HG03521 (cell line): ENCODE results near the gene CD300A.
A peak's percentile ranks its signal among the peaks of the same experiment; 100 is the strongest.

Source experiments
- ATAC-seq: cut with Tn5 transposase; IDR thresholded peaks from one replicate; pipeline ENCODE4 v1.9.1; 2021; ENCODE audit warnings: mild to moderate bottlenecking, moderate library complexity; ENCODE audit not compliant: unreplicated experiment

Gene CD300A

DNA sequence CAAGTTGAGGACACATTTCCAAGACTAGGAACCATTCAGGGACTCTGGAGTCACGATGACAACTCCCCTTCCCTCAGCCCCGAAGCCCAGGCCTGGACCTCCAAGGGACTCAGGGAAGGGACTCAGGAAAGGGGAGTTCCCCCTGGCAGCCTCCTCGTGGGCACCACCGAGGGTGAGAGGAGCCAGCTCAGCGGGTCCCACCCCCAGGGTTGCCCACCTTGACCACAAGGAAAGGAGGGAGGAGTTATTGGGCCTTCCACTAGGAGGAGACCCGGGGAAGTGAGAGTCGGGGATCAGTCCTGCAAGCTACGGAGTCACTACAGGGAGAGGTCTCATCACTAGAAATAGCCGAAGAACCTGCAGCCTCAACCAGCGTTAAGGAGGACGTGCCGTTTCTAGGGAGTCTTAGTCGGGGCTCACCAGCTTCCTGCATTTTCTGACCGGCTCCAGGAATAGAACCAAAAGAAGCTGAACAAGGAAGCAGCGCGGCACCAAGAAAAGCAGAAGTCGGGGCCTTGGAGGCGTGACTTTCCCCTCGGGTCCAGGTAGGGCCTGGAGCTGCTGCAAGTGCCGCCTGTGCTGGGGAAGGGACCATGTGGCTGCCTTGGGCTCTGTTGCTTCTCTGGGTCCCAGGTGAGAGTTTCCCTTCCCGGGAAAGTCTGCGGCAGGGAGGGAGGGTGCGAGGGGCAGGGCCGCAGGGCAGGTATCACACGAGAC is at the start of gene CD300A:
Gene CD300A, plus strand, starts transcription at position 524 of the 717 bp plus-strand sequence. Its CDS starts 70 bp downstream, at position 594.
- ATAC-seq = no peak

DNA sequence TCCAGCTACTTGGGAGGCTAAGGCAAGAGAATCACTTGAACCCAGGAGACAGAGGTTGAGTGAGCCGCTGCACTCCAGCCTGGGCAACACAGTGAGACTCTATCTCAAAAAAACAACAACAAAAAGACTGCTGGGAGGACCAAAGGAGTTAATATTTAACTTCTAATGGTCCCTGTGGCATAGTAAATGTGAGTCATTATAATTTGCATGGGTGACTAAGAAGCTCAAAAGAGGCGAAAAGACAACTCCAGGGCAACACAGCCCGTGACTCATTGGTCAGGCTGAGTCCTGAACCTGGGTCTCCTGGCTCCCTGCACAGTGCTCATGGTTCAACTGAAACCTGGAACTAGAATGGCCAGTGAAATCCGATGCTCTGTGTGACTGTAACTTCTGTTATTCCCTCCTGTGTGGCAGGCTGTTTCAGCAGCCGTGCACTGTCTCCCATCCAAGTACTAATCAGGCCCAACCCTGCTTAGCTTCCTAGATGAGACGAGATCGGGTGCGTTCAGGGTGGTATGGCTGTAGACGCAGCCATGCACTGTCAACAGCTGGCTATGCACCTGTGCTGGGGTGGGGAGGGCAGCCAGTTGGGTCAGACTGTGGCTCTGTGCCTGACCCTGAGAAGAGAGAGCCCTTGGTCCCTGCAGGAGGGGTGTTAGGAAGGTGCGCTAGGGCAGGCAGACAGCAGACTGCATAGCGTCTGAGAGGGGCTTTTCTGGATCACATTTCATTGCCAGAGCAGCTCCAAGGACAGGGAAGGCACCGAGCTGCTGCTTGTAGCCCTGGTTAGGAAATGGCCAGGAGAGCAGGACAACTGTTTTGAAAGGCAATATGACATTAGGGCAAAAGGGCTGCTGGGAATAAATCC is 49.0 kb upstream of the CD300A start:
- peak; percentile 62 for ATAC-seq

DNA sequence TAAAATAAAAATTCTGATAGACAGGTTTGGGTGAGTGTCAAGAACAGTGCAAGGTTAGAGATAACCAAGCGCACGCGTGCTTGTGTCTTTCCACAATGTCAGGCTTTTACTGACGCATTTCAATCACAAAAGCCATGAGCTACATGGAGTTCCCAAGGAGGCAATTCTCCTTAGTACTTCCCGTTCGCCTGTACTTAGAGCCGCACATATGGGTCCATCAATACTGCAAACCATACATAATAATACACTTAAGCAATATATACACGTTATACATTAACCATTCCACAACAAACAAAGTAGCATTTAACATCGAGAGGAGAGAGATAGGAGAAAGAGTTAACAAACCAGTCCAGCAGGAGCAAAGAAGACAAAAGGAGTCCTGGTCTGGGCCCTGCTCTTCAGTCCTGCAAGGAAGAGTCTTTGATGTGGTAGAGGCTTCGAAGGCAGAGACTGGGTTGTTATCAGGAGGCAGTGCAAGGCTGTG is 46.5 kb upstream of the CD300A start:
- no peak for ATAC-seq

DNA sequence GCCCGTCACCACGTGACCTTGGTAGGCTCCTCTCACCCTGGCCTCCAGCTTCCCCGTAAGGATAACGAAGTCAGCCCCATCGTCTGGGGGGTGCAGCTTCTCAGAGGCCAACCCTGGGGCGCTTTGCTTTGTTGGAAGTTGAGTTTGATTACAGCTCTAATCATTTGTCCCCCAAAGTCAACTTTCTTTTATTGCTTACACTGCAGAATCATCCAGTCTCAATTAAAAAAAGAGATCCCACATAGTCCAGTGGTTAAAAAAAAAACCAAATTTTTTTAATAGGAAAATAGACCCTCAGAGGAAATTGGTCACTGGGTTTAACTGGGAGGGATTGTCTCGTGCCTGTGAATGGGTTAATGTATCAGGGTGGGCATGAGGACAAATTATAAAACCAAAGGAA is 42.3 kb upstream of the CD300A start:
- ATAC-seq = no peak

DNA sequence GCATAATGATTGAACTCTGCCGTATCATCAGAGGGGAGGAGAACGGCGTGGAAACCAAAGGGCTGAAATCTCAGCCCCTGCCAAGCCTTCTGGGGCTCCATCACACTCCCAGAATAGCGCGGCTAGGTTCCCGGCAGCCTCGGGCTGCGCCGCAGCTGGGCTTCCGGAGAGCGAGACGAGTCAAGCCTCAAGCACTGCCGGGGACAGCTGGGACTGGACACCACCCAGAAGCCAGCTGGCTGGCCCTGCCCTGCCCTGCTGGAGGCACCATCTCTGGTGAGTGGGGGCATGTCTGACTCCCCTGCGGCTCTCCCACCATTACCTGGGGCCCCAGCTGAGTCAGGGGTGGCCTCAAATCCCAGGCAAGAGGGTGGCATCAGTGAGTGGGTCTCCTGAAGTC is 41.8 kb upstream of the CD300A start:
- ATAC-seq = no peak

DNA sequence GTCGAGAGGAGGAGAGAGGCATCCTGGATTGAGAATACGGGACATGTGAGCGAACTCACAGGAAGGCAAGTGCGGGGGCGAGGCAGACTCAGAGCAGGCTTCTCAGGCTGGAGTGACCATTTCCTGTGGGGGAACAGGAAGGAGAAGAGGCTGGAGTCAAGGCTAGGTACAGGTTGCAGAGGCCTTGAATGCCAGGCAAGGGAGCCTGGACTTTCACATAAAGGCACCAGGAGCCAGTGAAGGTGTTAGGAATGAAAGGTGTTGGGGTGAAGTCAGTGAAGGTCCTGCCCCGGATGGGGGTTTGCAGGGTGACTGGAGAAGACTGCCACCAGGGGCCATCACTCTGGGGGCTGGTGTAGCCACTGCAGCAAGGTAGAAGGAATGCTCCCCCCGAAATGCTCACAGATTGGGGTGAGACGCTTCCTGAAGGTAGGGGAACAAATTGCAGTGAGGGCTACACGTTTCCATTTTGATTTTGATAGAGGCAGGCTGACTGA is 39.8 kb upstream of the CD300A start:
- ATAC-seq = no peak

DNA sequence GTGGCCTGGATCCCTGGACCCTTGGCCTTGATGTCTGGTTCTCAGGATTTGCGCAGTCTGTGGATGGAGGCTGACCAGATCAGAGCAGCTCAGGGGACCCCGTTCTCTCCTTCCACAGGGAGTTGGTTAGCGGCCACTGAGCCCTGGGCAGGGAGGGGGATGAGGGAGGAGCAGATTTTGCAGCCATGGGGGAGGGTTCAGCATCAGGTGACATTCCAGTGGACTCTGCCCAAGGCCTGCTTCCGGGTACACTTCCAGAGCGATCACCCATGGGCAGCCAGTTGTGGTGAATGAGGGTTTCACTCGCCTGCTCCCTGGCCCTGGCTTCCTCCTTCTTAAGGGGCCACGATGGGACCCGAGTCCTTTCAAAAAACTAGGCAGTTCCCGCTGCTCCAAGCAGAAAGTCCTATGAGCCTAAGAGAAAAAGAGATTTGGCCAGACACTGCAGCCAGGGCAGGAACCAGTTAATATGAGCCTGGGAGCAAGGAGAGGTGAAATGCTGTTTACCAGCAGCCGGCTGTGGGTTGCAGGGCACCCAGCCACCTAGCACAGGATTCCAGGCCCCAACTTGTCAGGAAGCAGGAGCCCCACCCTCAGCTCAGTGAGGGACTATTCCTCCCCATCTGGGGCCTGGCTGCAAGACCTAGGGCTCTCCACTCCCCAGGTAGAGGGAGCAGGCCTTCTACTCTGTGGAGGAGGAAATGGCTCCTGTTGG is 39.2 kb upstream of the CD300A start:
- no peak for ATAC-seq

DNA sequence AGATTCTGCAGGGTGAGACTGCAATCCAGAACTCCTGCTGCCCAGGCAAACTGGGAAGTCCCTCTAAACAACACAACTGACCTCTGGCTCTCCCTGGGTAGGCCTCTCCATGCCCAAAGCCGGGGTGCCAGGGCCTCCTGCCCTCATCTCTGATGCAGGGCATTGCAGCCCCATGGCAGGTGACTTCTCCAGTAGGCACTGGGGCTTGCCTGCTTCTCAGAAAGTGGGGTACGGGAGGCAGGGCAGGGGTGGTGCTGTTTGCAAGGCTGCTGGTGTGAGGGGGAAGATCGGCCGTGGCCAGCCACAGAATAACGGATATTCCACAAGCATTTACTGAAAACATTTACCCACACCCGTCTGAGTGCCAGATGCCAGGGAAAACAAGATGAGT is 38.7 kb upstream of the CD300A start:
- no peak for ATAC-seq

DNA sequence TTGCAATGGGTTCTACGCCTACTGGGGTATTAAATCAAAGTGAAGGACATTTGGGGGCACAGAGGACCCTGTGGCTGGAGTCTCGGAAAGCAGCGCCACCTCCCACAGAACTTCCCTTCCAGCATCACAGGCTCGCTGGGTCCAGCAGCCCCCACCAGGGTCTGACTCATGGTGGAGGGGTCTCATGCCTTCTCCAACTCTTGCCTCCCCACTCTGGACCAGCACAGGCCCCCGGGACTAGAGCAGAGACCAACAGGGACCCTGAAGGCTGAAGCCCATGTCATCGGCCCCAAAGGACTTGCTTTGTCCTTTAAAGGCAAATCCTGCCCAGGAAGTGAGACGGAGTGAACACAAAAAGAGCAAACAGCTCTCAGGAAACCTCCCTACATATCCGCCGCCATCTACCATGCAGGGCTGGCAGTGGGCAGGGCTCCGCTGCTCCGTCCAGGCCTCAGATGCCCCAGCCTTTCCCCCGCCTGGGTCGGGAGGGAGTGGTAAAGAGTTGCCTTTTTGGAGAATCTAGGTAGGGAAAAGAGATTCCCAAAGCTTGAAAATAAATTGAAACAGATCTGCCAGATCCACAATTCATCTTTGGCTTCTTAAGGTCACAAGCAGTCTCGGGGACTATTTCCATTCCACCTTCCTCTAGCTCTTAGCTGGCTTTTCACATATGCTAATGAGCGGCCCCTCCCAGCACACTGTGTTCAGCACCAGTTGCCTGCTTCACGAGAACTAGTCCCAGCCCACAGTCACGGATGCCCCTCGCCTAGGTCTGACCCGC is 36.6 kb upstream of the CD300A start:
- no peak for ATAC-seq

DNA sequence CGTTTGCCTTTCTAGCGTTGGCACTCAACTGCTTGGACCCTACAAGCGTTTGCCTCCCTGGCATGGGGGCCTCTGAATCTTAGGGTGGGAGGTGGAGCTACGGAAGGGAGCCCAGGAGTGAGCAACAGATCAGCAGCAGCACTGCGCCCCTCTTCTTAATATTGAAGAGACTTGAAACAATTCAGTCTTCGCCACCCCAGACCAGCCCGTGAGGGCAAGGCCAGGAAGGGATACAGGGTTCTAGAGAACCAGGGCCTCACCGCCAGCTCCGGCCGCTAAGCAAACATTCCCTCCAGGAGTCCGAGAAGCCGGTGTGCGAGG is 36.1 kb upstream of the CD300A start:
- no peak for ATAC-seq

DNA sequence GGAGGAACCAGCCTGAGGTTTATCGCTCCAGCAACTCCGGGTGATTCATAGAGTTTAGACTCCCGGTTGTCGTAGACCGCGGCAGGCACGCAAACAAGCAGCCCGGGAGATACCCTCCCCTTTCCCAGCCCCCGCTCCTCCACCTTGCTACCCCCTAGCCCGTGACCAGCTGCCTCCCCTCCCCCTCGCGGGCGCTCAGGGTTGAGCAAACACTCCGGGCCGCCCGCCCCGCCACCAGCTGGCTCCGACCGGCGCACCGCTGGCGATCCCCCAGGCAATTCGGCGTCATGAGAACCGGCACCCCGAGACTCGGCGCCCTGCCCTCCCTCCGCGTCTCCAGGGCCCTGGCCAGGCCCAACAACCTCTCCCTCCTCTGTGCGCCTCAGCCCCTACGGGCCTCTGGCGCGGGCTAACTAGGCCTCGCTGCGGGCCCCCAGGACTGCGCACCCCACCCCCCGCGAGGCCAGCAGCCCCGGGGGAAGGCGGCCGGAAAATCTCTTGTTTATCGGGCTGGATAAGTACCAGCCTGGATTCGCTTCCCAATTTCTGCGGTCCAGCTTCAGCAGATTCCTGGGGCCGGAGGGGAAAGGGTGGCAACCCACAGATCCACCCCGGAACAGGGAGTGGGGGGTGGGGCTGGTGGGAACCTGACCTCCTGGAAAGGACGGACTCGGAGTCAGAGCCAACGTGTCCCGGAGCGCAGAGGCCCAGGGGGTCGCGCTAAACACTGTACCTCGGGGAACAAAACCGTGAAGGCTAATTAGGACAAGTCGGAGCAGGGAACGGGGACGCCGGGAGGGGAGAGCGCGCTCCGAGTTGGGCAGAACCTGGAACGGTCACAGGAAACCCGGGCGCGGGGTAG is 35.5 kb upstream of the CD300A start:
- no peak for ATAC-seq

DNA sequence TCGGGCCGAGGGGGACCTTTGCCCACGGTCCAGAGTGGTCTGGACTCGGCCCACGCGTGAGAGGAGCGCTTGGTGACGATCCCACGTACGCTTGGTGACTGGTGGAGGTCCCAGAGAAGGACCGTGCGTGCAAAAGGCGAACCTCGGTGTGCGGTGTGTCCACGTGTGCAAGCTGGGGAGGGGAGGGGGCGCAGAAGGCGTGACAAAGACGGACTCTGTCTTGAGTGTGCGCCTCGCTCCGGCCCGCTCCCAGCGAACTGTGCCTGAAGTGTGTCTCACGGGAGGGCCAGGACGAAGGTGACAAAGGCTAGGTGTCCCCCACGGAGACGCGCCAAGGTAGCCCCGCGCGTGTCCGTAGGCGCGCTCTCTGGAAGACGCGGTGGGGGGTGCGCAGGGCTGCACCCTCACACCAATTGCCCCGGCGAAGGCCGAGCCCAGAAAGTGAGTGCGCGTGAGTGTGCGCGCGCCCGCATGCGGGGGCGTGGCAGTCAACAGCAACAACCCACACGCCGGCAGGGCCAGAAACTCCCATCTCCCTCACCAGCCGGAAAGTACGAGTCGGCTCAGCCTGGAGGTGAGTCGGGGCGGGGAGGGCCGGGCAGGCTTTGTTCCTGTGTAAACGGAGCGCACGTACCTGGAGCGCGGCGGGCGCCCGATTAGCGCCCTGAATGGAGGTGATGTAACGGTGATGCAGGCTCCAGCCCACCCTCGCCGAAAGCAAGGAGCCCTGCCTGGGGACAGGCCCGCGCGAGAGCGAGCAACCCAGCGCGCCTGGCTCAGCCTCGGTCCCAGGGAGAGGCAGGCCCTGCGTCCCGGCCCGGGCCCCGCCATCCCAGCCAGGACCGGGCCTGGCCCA is 34.6 kb upstream of the CD300A start, which contains the start of gene GPRC5C:
Gene GPRC5C, plus strand, starts transcription at position 521 of the 856 bp plus-strand sequence. CDS start 7,689 bp downstream, outside the sequence.
- ATAC-seq = no peak

DNA sequence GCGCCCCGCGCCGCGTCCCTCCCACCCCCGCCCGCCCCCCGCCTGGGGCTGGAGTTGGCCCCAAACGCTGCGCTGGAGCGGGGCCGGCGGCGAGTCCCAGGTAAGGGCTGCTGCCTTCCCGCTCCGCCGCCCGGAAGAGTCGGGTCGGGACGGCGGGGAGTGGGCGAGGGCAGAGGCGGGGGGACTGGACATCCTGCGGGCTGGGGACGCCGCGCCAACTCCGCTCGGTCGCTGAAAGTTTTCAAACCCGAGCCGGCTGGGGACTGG is 34.1 kb upstream of the CD300A start:
- ATAC-seq = no peak

DNA sequence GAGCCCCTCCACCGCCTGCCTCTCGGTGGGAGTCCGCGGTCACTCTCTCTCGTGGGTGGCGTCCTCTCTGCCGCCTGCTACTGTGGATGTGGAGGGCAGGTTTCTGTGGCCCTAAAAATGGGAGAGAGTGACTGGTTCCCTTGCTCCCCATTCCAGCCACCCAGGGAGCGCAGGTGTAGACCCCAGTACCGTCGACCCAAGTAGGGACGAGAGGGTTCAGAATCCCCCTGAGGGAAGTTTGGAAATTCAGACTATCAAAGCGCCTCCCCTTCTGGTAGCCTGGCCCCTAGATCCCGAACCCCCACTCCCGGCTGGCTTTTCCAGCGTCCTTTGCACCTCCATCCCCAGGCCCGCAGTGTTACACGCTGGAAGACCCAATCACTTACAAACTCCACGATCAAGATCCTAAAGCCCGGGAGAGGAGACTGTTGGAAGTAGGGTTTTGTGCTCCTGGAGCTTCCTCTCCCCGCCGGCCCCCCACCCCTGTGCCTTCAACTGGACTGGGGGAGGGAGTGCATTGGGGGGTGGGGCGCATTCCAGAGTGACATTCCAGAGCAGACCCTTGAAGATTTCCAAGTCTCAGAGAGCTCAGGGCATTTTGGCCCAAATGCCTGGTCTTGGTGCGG is 33.6 kb upstream of the CD300A start:
- ATAC-seq = no peak

DNA sequence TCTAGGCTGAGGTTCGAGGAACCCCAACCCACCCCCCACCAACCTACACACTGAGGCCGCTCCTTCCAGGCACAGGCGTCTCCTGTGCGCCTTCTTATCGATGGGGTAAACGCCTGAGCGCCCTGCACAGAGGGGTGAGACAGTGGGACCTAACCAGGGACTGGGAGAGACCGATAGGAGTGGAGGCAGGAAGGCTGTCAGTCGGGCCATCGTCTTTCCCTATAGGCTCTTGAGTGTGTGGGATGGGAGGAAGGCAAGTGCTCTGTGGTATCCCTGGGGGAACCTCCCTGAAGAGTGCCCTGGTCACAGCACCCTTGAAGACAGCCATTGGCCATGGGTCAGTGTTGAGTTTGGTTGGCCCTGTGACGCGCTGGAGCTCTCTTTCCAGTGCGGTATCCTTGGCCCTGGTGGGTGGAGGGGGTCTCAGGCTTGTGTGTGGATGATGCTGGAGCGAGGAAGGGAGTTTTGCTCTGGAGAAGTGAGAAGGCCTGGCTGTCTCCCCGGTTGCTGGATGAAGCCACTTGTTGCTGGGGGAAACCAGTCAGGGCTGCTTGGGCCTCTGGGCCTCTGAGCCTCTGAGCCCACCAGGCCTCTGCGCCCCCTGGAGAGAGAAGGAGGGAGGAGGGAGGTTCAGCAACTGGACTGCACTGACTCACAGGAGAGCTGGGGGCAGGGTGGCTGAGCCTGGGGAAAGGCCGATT is 32.9 kb upstream of the CD300A start:
- no peak for ATAC-seq

DNA sequence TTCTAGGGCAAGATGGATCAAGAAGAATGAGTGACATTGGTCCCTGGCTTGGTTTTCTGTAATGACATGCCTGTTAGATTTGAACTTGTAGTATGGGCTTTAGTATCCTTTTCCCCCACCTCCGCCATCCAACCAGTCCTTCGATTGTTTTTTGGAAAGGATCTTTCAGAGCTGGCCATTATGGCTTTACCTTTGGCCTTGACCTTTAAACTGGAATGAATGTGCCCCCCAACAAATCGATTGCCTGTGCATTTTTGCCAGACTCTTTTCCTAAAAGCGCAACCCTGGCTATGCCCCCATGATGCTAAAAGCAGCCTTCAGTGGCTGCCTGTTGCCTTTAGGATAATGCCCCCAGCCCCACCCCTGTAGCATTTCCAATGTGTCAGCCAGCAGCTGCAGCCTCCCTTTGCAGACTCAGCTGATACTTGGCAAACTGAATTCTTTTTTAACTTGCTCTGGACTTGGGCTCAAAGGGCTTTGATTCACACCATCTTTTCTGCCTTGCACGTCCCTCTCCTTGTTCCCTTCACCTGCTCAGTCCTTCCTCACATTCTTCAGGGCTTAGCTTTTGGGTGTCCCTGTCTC is 30.6 kb upstream of the CD300A start:
- no peak for ATAC-seq

DNA sequence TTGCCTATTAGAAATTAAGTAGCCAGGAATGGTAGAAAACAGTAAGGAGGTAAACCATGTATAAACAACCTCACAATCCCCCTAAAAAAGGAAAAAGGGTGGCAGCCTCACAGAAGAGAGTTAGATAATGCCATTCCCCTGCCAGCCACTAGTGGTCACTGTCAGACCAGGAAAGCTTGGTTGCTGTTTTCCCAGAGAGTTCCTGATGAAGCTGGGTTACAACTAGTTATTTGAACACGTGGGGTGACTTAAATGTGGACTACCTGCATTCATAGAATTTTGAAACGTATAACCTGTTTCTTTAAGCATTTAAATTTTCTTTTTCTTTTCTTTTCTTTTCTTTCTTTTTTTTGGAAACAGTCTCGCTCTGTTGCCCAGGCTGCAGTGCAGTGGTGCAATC is 28.7 kb upstream of the CD300A start:
- ATAC-seq = no peak
